ENCODE data around the gene GPHN.

GRCh38 chr14:67172056-67172455 is 664.1 kb downstream of the GPHN start:
- TF ChIP-seq, protein P1, sequence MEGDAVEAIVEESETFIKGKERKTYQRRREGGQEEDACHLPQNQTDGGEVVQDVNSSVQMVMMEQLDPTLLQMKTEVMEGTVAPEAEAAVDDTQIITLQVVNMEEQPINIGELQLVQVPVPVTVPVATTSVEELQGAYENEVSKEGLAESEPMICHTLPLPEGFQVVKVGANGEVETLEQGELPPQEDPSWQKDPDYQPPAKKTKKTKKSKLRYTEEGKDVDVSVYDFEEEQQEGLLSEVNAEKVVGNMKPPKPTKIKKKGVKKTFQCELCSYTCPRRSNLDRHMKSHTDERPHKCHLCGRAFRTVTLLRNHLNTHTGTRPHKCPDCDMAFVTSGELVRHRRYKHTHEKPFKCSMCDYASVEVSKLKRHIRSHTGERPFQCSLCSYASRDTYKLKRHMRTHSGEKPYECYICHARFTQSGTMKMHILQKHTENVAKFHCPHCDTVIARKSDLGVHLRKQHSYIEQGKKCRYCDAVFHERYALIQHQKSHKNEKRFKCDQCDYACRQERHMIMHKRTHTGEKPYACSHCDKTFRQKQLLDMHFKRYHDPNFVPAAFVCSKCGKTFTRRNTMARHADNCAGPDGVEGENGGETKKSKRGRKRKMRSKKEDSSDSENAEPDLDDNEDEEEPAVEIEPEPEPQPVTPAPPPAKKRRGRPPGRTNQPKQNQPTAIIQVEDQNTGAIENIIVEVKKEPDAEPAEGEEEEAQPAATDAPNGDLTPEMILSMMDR (IDR thresholded peaks at IDR 0.05), result no peak
- TF ChIP-seq POLR2A (IDR thresholded peaks at IDR 0.05) (no peak), POLR2AphosphoS5 (IDR thresholded peaks at IDR 0.05; ENCODE audit: insufficient read depth in 1 of 2, low read depth in 1 of 2) (no peak)
